Medulla oblongata (tissue), 1 donor: ENCODE results near the gene SETD3.
A peak's percentile ranks its signal among the peaks of the same experiment; 100 is the strongest.

Source experiments
- DNase-seq: peaks from one replicate; pipeline ENCODE4 v3.0.0-alpha.2; 2015; ENCODE audit errors: extremely low spot score

Gene SETD3

GRCh38 chr14:99479906-99480869, at the start of gene SETD3:
SETD3 (minus strand) TSS chr14:99480859; CDS start chr14:99465805, 15,054 bp downstream.
- peak; percentile 44 for DNase-seq

GRCh38 chr14:99529899-99530298, 49.2 kb upstream of the SETD3 start:
- DNase-seq: no peak

GRCh38 chr14:99527427-99528076, 46.9 kb upstream of the SETD3 start:
- DNase-seq: no peak

- DNase-seq: no peak
Observed at GRCh38 chr14:99527026-99527425, 46.4 kb upstream of the SETD3 start.

- DNase-seq: no peak
Observed at GRCh38 chr14:99525699-99526080, 45.0 kb upstream of the SETD3 start.

GRCh38 chr14:99524804-99525698, 44.4 kb upstream of the SETD3 start:
- no peak for DNase-seq

- no peak for DNase-seq
Observed at GRCh38 chr14:99524091-99524661, 43.5 kb upstream of the SETD3 start.

- DNase-seq: no peak
Observed at GRCh38 chr14:99523704-99524055, 43.0 kb upstream of the SETD3 start.

- DNase-seq: no peak
Observed at GRCh38 chr14:99522934-99523703, 42.5 kb upstream of the SETD3 start.

GRCh38 chr14:99522457-99522891, 41.8 kb upstream of the SETD3 start:
- DNase-seq: no peak

- no peak for DNase-seq
Observed at GRCh38 chr14:99522025-99522401, 41.4 kb upstream of the SETD3 start.

- no peak for DNase-seq
Observed at GRCh38 chr14:99521176-99522024, 40.7 kb upstream of the SETD3 start.

- DNase-seq: no peak
Observed at GRCh38 chr14:99520571-99521081, 40.0 kb upstream of the SETD3 start.

- no peak for DNase-seq
Observed at GRCh38 chr14:99519931-99520421, 39.3 kb upstream of the SETD3 start.

- no peak for DNase-seq
Observed at GRCh38 chr14:99519347-99519881, 38.8 kb upstream of the SETD3 start.

- peak; percentile 57 for DNase-seq
Observed at GRCh38 chr14:99518441-99519346, 38.0 kb upstream of the SETD3 start.

GRCh38 chr14:99517643-99518381, 37.2 kb upstream of the SETD3 start:
- DNase-seq: no peak
